ENCODE results near the gene ITGB1.
"Not testable (repeated sequence)": the region's sequence is repeated elsewhere in the genome, so short reads cannot be mapped to it uniquely, and the experiment has no call there.

The ITGB1 gene

GRCh38 chr10:32941357-32941756, 16.7 kb downstream of the ITGB1 start:
- H3K4me3 ChIP-seq (ENCODE audit: low read length): no peak overlapping the region
- no peak for TF ChIP-seq ZNF274 (IDR thresholded peaks at IDR 0.05; ENCODE audit: low read depth, low read length)

DNA sequence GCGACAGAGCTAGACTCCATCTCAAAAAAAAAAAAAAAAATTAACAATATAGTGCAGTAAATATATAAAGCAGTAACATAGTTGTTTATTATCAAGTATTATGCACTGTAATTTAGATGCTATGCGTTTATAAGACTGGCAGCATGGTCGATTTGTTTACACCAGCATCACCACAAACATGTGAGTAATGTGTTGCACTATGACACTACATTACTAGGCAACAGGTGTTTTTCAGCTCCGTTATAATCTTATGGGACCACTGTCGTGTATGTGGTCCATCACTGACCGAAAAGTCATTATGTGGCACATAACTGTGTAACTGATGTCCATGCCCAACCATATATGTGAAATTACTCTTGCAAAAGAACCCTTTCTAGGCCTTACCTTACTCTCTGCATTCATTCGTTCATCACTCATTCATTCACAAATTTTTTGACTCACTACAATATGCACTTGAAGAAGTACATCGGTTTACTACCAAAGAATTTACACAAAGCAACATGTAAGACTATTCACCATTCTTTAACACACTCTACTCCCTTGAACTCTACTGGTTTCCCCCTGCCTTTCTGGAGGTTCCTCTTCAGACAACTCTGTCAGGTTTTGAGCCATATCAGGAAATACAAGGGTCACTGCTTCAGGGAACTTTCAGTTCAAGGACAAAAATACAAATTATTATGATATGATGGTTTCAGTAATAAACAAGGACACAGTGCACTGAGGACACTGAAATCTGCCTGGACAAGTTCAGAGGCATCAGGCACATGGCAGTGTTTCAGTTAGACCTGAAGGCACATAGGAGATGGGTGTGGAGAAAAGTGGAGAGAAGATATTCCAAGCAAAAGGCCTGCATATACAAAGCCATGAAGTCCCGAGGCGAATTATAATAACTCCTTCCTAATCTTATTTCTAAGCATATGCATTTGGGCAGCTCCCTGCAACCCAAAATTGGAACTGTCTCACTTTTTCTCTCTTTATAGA, 17.4 kb downstream of the ITGB1 start:
- no peak overlapping the region for H3K4me3 ChIP-seq (ENCODE audit: low read length)
- TF ChIP-seq ZNF274 (IDR thresholded peaks at IDR 0.05; ENCODE audit: low read depth, low read length): no peak

DNA sequence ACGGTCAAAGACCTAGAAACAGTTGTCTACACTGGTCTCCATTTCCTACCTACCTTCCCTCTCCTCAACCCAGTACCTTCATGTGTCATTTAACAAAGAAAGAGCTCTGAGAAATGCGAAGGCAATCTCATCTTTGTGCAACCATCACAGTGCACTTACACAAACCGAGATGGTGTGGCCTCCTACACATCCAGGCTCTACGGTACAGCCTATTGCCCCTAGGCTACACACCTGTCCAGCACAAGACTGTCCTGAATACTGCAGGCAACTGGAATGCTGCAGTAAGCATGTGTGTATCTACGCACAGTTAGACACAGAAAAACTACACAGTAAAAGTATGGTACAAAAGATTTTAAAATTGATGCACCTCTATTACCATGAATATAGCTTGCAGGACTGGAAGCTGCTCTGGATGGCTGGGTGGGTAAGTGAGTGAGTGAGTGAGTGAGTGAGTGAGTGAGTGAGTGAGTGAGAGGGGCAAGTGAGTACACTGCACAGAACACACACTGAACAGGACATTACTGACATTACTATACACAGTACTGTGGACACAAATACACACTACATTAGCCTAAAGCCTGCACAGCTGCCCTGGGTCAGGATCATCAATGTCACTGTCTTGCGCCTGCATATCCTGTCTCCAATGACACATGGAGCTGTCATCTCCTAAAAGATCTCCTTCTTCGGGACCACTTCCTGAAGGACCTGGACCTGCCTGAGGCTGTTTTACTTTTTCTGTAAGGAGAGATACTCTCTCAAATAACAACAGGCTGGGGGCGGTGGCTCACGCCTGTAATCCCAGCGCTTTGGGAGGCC, 18.5 kb downstream of the ITGB1 start:
- no peak overlapping the region for H3K4me3 ChIP-seq (ENCODE audit: low read length)
- TF ChIP-seq ZNF274 (IDR thresholded peaks at IDR 0.05; ENCODE audit: low read depth, low read length): no peak

- TF ChIP-seq ZNF274 (IDR thresholded peaks at IDR 0.05; ENCODE audit: low read depth, low read length): no peak
- no peak overlapping the region for H3K4me3 ChIP-seq (ENCODE audit: low read length)
These were observed 19.4 kb downstream of the ITGB1 start for GRCh38 chr10:32938554-32939061.

- H3K4me3 ChIP-seq (ENCODE audit: low read length): no peak overlapping the region
- no peak for TF ChIP-seq ZNF274 (IDR thresholded peaks at IDR 0.05; ENCODE audit: low read depth, low read length)
These were observed 20.1 kb downstream of the ITGB1 start for GRCh38 chr10:32937911-32938424.

DNA sequence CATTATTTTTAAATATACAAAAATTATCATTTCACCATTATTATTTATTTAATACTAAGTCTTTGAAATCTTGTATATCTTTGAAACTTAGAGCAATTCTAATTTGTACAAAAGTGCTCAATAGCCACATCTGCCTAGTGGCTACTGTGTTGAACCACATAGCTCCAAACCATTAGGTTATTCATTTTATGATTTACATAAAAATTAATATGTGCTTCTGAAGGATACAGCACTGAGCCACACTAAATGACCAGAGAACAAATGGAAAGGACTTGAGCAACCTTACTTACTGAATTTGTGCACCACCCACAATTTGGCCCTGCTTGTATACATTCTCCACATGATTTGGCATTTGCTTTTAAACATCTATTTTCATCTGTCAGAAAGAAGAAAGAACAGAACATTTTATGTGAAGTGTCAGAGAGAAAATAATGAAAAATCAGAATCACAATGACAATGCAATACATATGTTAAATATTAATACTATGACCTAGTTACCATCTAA, 25.8 kb downstream of the ITGB1 start:
- TF ChIP-seq ZNF274 (IDR thresholded peaks at IDR 0.05; ENCODE audit: low read depth, low read length): no peak
- H3K4me3 ChIP-seq (ENCODE audit: low read length): no peak overlapping the region

DNA sequence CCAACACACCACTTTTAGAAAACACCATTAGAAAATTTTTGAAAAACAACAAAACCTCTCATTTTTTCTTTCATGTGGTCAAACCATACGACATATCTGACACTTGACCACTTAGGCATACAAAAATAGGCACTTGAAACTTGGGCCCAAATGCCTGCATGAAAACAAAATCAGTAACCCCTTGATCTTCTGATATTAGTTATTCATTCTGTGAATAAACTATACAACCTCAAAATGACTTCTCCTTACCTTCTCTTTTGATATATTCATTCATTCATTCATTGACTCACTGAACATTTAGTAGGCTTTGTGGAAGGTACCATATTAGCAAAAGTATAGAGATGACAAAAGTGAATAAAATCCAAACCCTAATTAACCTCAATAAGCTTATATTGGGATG, 26.4 kb downstream of the ITGB1 start:
- H3K4me3 ChIP-seq (ENCODE audit: low read length): no peak overlapping the region
- no peak for TF ChIP-seq ZNF274 (IDR thresholded peaks at IDR 0.05; ENCODE audit: low read depth, low read length)

GRCh38 chr10:32930036-32930435, 28.0 kb downstream of the ITGB1 start:
- no peak for TF ChIP-seq ZNF274 (IDR thresholded peaks at IDR 0.05; ENCODE audit: low read depth, low read length)
- no peak overlapping the region for H3K4me3 ChIP-seq (ENCODE audit: low read length)

- no peak for TF ChIP-seq ZNF274 (IDR thresholded peaks at IDR 0.05; ENCODE audit: low read depth, low read length)
- no peak overlapping the region for H3K4me3 ChIP-seq (ENCODE audit: low read length)
These were observed 28.4 kb downstream of the ITGB1 start for GRCh38 chr10:32929634-32930033.

GRCh38 chr10:32927750-32928149, 30.3 kb downstream of the ITGB1 start:
- TF ChIP-seq ZNF274 (IDR thresholded peaks at IDR 0.05; ENCODE audit: low read depth, low read length): no peak
- no peak overlapping the region for H3K4me3 ChIP-seq (ENCODE audit: low read length)

GRCh38 chr10:32923849-32924248, 34.2 kb downstream of the ITGB1 start:
- H3K4me3 ChIP-seq (ENCODE audit: low read length): no peak overlapping the region
- TF ChIP-seq ZNF274 (IDR thresholded peaks at IDR 0.05; ENCODE audit: low read depth, low read length): no peak

GRCh38 chr10:32923134-32923533, 34.9 kb downstream of the ITGB1 start:
- no peak for TF ChIP-seq ZNF274 (IDR thresholded peaks at IDR 0.05; ENCODE audit: low read depth, low read length)
- no peak overlapping the region for H3K4me3 ChIP-seq (ENCODE audit: low read length)

GRCh38 chr10:32922170-32922569, 35.9 kb downstream of the ITGB1 start:
- no peak overlapping the region for H3K4me3 ChIP-seq (ENCODE audit: low read length)
- no peak for TF ChIP-seq ZNF274 (IDR thresholded peaks at IDR 0.05; ENCODE audit: low read depth, low read length)

GRCh38 chr10:32917817-32918216, 40.2 kb downstream of the ITGB1 start:
- H3K4me3 ChIP-seq (ENCODE audit: low read length): not testable (repeated sequence)

All from GM08714 (cell line).